GM18517 (cell line): ENCODE data around the gene CHIT1.
"Not testable (repeated sequence)": the region's sequence is repeated elsewhere in the genome, so short reads cannot be mapped to it uniquely, and the experiment has no call there.

Experiments used
- ATAC-seq: cut with Tn5 transposase; IDR thresholded peaks from one replicate; pipeline ENCODE4 v1.9.1; 2021; ENCODE audit warnings: mild to moderate bottlenecking, moderate library complexity; ENCODE audit not compliant: unreplicated experiment

The CHIT1 gene

GRCh38 chr1:203266140-203266539 lies 36.7 kb upstream of the CHIT1 start:
- not testable (repeated sequence) for ATAC-seq

GRCh38 chr1:203265541-203265940 lies 36.1 kb upstream of the CHIT1 start:
- ATAC-seq: no peak

DNA sequence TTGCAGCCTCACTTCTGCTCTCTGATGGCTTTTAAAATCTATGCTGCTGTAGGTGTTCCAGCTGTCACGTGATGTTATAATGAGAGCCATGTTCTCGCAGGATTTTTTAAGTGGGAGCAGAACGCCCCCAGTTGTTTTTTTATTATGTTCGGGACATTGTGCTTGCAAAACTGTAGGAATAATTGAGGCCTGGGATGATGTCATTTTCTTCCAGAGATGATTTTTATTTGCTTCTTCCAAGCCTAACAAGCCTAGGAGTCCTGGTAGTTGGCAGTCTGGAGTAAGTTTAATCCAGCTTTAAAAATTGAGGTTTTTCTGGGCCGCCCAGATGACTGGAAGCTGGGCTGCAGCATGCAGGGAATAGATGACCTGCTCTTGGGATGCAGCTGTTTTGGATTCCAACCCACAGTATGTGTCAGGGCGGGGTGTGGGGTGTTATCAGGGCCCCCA lies 34.6 kb upstream of the CHIT1 start:
- no peak for ATAC-seq

- no peak for ATAC-seq
Measured at GRCh38 chr1:203263496-203263895, 34.0 kb upstream of the CHIT1 start.

- not testable (repeated sequence) for ATAC-seq
Measured at GRCh38 chr1:203256636-203257035, 27.2 kb upstream of the CHIT1 start.

- ATAC-seq: not testable (repeated sequence)
Measured at GRCh38 chr1:203254782-203255181, 25.3 kb upstream of the CHIT1 start.

GRCh38 chr1:203252678-203253077 lies 23.2 kb upstream of the CHIT1 start:
- no peak for ATAC-seq

DNA sequence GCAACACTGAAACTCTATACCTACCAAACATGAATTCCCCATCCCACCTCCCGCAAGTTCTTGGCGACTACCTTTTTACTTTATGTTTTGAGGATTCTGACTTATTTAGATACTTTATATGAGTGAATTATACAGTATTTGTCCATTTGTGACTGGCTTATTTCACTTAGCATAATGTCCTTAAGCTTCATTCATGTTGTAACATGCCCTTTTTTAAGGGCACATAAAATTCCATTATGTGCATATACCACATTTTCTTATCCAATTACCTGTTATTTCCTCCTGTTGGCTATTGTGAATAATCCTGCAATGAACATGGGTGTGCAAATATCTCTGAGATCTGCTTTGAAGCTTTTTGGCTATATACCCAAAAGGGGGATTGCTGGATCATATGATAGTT lies 22.0 kb upstream of the CHIT1 start:
- no peak for ATAC-seq

DNA sequence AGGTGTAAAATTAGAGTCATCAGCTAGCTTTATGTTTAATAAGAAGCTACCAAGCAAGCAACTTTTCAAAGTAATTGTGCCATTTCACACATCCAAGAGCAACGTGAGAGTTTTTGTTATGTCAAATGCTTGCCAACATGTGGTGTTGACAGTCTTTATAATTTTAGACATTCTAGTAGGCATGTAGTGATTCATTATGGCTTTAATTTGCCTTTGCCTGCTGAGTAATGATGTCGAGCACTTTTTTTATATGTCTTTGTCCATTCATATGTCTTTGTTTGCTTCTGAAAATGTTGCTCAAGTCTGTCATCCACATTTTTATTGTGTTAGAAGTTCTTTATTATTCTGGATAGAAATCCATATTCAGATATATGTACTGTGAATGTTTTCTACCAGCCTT lies 21.4 kb upstream of the CHIT1 start:
- ATAC-seq: no peak

DNA sequence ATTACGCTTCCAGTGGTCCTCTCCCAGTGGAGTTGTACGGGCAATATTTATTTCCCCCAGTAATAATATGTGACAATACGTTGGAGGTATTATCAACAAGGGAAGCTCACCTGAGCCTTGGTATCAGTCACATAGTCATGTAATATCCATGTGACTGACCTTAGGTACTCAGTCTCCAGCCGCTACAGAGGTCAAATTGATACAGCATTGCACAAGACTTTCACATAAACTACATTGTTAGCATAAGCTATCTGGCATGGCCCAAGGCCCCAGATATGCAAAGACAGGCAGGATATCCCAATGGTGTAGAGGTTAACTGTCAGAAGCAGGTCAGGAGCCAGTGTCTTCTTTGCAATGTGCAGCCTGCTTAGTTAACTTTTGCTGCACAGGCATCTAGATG lies 15.3 kb upstream of the CHIT1 start:
- no peak for ATAC-seq

GRCh38 chr1:203241708-203242107 lies 12.2 kb upstream of the CHIT1 start:
- not testable (repeated sequence) for ATAC-seq

DNA sequence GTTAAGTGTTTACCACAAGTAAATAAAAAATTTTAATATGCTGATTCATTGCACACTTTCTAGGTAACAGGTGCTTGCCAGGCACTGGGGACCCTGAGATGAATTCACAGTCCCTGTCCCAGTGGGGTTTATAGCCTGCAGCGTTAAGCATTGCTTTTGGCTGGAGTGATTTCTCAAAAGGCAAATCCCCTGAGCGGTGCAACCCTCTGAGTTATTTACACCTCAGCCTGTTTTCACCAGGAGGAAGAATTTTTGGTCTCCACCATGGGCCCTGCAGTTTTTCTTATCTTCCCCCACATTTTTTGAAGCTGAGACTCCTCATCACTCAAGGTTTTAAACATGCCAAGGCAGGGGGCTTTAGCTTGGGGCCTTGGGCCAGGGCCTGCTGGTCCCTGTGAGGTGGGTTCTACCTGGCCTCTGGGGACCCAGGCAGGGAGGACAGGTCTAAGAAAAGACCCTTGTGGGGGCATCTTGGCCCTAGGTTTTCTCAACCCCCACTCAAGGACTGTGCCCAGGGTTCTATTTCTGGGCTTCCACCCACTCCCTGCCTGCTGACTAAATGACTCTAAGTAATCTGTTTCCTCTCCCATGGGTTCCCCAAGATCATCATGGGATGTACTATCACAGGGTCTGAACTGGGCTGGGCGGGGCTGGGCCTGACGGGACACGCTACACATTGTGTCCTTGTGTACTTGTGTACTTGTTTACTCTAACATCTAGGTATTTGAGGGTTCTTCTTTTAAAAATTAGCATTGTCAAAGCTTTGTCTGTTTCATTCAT lies 10.2 kb upstream of the CHIT1 start:
- no peak for ATAC-seq

- no peak for ATAC-seq
Measured at GRCh38 chr1:203239081-203239480, 9.6 kb upstream of the CHIT1 start.

- no peak for ATAC-seq
Measured at GRCh38 chr1:203238535-203238934, 9.1 kb upstream of the CHIT1 start.

GRCh38 chr1:203234901-203235300 lies 5.4 kb upstream of the CHIT1 start:
- not testable (repeated sequence) for ATAC-seq

DNA sequence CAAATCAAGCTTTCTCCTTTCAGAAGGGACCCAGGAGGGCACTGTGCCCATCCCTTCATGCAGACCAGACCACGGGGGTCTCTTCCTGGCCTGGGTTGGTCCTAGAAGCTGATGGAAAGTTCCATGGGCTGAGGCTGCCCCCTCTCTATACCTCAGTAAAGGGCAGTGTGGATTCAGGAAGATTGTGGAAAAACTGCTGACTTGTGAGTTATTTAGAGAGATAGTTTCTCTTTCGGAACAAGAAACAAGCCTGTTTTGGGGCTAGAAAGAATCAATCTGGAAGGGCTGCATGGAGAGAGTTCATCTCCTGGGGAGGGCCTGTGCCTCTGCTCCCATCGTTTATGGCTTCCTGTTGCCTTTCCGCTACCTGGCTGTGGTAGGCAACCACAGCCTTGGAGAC lies 803 bp downstream of the CHIT1 start:
- ATAC-seq: no peak

DNA sequence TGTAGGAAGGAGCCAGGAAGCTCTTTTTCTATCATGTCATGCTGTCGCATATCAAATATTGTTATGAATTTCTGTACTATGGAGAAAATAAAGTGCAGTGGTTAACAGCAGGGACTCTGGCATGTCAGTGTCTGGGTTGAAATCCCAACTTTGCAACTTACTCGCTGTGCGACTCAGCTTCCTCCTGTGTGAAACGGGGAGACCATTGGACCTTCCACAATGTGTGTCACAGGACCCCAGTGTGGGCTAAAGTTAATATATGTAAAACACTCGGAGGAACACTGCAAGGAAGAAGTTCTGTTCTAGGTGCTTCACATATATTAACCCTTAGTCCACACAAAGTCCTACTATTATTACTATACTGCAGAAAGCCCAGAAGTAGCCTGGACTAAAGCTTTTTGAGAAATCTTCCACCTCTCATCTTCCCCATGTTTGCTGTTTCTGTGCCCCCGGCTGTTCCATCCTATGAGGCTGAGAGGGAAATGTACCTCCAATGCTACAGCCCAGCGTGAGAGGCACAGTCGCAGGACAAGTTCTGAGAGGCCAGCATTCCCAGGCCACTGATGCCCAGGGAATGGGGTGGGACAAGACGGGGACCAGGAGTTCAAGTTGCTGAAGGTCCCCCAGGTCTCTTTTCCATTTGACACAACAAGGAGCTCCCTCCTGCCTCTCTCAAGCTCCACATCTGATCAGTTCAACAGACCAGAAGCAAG lies 1.9 kb downstream of the CHIT1 start:
- no peak for ATAC-seq

- ATAC-seq: no peak
Measured at GRCh38 chr1:203225071-203225470, 4.4 kb downstream of the CHIT1 start.

GRCh38 chr1:203223012-203223775 lies 6.3 kb downstream of the CHIT1 start:
- ATAC-seq: no peak

DNA sequence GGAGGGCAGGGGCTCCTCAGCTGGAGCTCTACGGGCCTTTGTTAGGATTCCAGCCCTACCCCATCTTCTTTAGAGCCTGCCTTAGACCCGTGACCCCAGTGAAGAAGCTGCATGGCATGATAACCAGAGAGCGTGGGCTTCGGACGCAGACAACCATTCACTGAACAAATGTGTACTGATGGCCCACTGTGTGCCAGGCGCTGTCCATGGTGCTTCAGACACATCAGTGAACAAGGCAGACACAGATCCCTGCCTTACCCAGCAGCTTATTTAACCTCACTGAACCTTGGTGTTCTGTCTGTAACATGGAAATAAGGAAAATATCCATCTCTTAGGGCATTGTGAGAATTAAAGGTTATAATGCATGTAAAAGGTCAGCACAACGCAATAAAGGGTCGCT lies 9.5 kb downstream of the CHIT1 start:
- no peak for ATAC-seq

- ATAC-seq: no peak
Measured at GRCh38 chr1:203219171-203219570, 10.3 kb downstream of the CHIT1 start.

- no peak for ATAC-seq
Measured at GRCh38 chr1:203217668-203218067, 11.8 kb downstream of the CHIT1 start.
